ENCODE data around the gene SUZ12.
A peak's percentile ranks its signal among the peaks of the same experiment; 100 is the strongest.
"Not testable (repeated sequence)": the region's sequence is repeated elsewhere in the genome, so short reads cannot be mapped to it uniquely, and the experiment has no call there.

Gene SUZ12

GRCh38 chr17:31936615-31937609 lies at the start of gene SUZ12:
TSS of gene SUZ12 (plus strand) at chr17:31937007. CDS start at chr17:31937247, 240 bp downstream.
- not testable (repeated sequence) for H3K9me3 Mint-ChIP-seq, H3K27me3 Mint-ChIP-seq
- Mint-ChIP-seq H3K36me3 (peaks cover 11% of the 10 kb centered on the region), H3K4me3 (peak within 1 kb of the TSS; percentile 79), H3K27ac (peak within 1 kb of the TSS; percentile 85), H3K4me1 (peaks cover 24% of the 10 kb centered on the region)
- CTCF ChIA-PET = interaction anchor here (1.0 kb wide), 1 partner anchor 10 kb away, joined by 4 read pairs; no protein-coding TSS in a partner anchor
- peak; percentile 89 for DNase-seq

GRCh38 chr17:31888124-31888523 lies 48.7 kb upstream of the SUZ12 start:
- Mint-ChIP-seq H3K4me3 (no peak overlapping the region), H3K27me3 (no peaks in the 10 kb centered on the region), H3K9me3 (no peaks in the 10 kb centered on the region), H3K4me1 (peaks cover 5% of the 10 kb centered on the region), H3K27ac (peak overlapping the region; percentile 38), H3K36me3 (peaks cover 41% of the 10 kb centered on the region)
- CTCF ChIA-PET = interaction anchor here (0.9 kb wide), 1 partner anchor 13 kb away, joined by 3 read pairs; the partner anchor contains the start of gene UTP6
- DNase-seq = no peak

- H3K27me3 Mint-ChIP-seq = no peaks in the 10 kb centered on the region
- no peak overlapping the region for H3K4me3 Mint-ChIP-seq
- no peaks in the 10 kb centered on the region for H3K9me3 Mint-ChIP-seq
- H3K27ac Mint-ChIP-seq = no peak overlapping the region
- H3K36me3 Mint-ChIP-seq = peaks cover 11% of the 10 kb centered on the region
- peaks cover 24% of the 10 kb centered on the region for H3K4me1 Mint-ChIP-seq
- CTCF ChIA-PET = interaction anchor here (0.6 to 1.3 kb wide), 6 partner anchors 11 to 346 kb away, joined by 3 to 4 read pairs (median 3); no protein-coding TSS in a partner anchor
- no peak for DNase-seq
Observed at GRCh38 chr17:31900877-31901276, 35.9 kb upstream of the SUZ12 start.

- Mint-ChIP-seq H3K4me1 (peaks cover 27% of the 10 kb centered on the region), H3K9me3 (no peaks in the 10 kb centered on the region), H3K4me3 (no peak overlapping the region), H3K27ac (peak overlapping the region; percentile 64), H3K27me3 (peaks cover 8% of the 10 kb centered on the region), H3K36me3 (peaks cover 3% of the 10 kb centered on the region)
- CTCF ChIA-PET = interaction anchor here (1.1 kb wide), 1 partner anchor 15 kb away, joined by 3 read pairs; no protein-coding TSS in a partner anchor
- DNase-seq = no peak
Observed at GRCh38 chr17:31902693-31903092, 34.1 kb upstream of the SUZ12 start.

GRCh38 chr17:31903401-31903800 lies 33.4 kb upstream of the SUZ12 start:
- no peaks in the 10 kb centered on the region for H3K36me3 Mint-ChIP-seq
- H3K27ac Mint-ChIP-seq = no peak overlapping the region
- H3K9me3 Mint-ChIP-seq = no peaks in the 10 kb centered on the region
- peak overlapping the region; percentile 26 for H3K4me3 Mint-ChIP-seq
- H3K27me3 Mint-ChIP-seq = peaks cover 8% of the 10 kb centered on the region
- CTCF ChIA-PET = interaction anchor here (1.1 kb wide), 1 partner anchor 14 kb away, joined by 3 read pairs; no protein-coding TSS in a partner anchor
- H3K4me1 Mint-ChIP-seq = peaks cover 27% of the 10 kb centered on the region
- no peak for DNase-seq

GRCh38 chr17:31907342-31907962 lies 29.4 kb upstream of the SUZ12 start:
- no peak for DNase-seq
- H3K27me3 Mint-ChIP-seq = peaks cover 27% of the 10 kb centered on the region
- CTCF ChIA-PET = interaction anchor here (1.0 kb wide), 1 partner anchor 19 kb away, joined by 3 read pairs; no protein-coding TSS in a partner anchor
- H3K27ac Mint-ChIP-seq = no peak overlapping the region
- no peaks in the 10 kb centered on the region for H3K36me3 Mint-ChIP-seq
- no peak overlapping the region for H3K4me3 Mint-ChIP-seq
- H3K9me3 Mint-ChIP-seq = no peaks in the 10 kb centered on the region
- peaks cover 15% of the 10 kb centered on the region for H3K4me1 Mint-ChIP-seq

- CTCF ChIA-PET = no interaction called here
- peaks cover 11% of the 10 kb centered on the region for H3K4me1 Mint-ChIP-seq
- H3K27ac Mint-ChIP-seq = no peak overlapping the region
- peaks cover 27% of the 10 kb centered on the region for H3K27me3 Mint-ChIP-seq
- no peaks in the 10 kb centered on the region for H3K36me3 Mint-ChIP-seq
- H3K4me3 Mint-ChIP-seq = no peak overlapping the region
- DNase-seq = no peak
- no peaks in the 10 kb centered on the region for H3K9me3 Mint-ChIP-seq
Observed at GRCh38 chr17:31908386-31908785, 28.4 kb upstream of the SUZ12 start.

- DNase-seq = not testable (repeated sequence)
- H3K27me3 Mint-ChIP-seq = peaks cover 52% of the 10 kb centered on the region
- CTCF ChIA-PET = interaction anchor here (0.7 to 0.9 kb wide), 2 partner anchors 11 to 171 kb away, joined by 3 to 4 read pairs; partner anchors contain the start of gene UTP6
Observed at GRCh38 chr17:31912705-31913104, 24.1 kb upstream of the SUZ12 start.

GRCh38 chr17:31915456-31916100 lies 21.2 kb upstream of the SUZ12 start:
- peaks cover 26% of the 10 kb centered on the region for H3K4me1 Mint-ChIP-seq
- no peaks in the 10 kb centered on the region for H3K9me3 Mint-ChIP-seq
- H3K27me3 Mint-ChIP-seq = peaks cover 51% of the 10 kb centered on the region
- H3K36me3 Mint-ChIP-seq = no peaks in the 10 kb centered on the region
- H3K4me3 Mint-ChIP-seq = no peak overlapping the region
- H3K27ac Mint-ChIP-seq = no peak overlapping the region
- CTCF ChIA-PET = interaction anchor here (0.6 to 0.7 kb wide), 4 partner anchors 107 to 804 kb away, joined by 3 to 5 read pairs (median 3); no protein-coding TSS in a partner anchor
- no peak for DNase-seq

More at GRCh38 chr17:31912705-31913104, 24.1 kb upstream of the SUZ12 start:
- H3K36me3 Mint-ChIP-seq, H3K4me3 Mint-ChIP-seq, H3K27ac Mint-ChIP-seq, H3K9me3 Mint-ChIP-seq: not testable (repeated sequence)
- peaks cover 17% of the 10 kb centered on the region for H3K4me1 Mint-ChIP-seq

GRCh38 chr17:31916491-31917064 lies 20.2 kb upstream of the SUZ12 start:
- DNase-seq = no peak
- no peak overlapping the region for H3K4me3 Mint-ChIP-seq
- no peaks in the 10 kb centered on the region for H3K9me3 Mint-ChIP-seq
- CTCF ChIA-PET = no interaction called here
- H3K27me3 Mint-ChIP-seq = peaks cover 48% of the 10 kb centered on the region
- H3K36me3 Mint-ChIP-seq = no peaks in the 10 kb centered on the region
- H3K27ac Mint-ChIP-seq = no peak overlapping the region
- peaks cover 26% of the 10 kb centered on the region for H3K4me1 Mint-ChIP-seq

- Mint-ChIP-seq H3K36me3 (no peaks in the 10 kb centered on the region), H3K4me3 (no peak overlapping the region), H3K27me3 (peaks cover 45% of the 10 kb centered on the region), H3K4me1 (peaks cover 25% of the 10 kb centered on the region), H3K9me3 (no peaks in the 10 kb centered on the region), H3K27ac (no peak overlapping the region)
- CTCF ChIA-PET = interaction anchor here (0.6 to 1.0 kb wide), 2 partner anchors 14 to 43 kb away, joined by 3 read pairs; no protein-coding TSS in a partner anchor
- no peak for DNase-seq
Observed at GRCh38 chr17:31917065-31917529, 19.7 kb upstream of the SUZ12 start.

GRCh38 chr17:31917721-31918120 lies 19.1 kb upstream of the SUZ12 start:
- H3K4me3 Mint-ChIP-seq, DNase-seq, H3K9me3 Mint-ChIP-seq, H3K27ac Mint-ChIP-seq, H3K36me3 Mint-ChIP-seq: not testable (repeated sequence)
- Mint-ChIP-seq H3K4me1 (peaks cover 20% of the 10 kb centered on the region), H3K27me3 (peaks cover 45% of the 10 kb centered on the region)
- CTCF ChIA-PET = interaction anchor here (0.6 to 1.0 kb wide), 2 partner anchors 15 to 42 kb away, joined by 3 read pairs; no protein-coding TSS in a partner anchor

GRCh38 chr17:31918701-31919128 lies 18.1 kb upstream of the SUZ12 start:
- CTCF ChIA-PET = no interaction called here
- Mint-ChIP-seq H3K27me3 (peaks cover 45% of the 10 kb centered on the region), H3K9me3 (no peaks in the 10 kb centered on the region), H3K27ac (no peak overlapping the region), H3K36me3 (no peaks in the 10 kb centered on the region), H3K4me1 (peaks cover 16% of the 10 kb centered on the region), H3K4me3 (no peak overlapping the region)
- no peak for DNase-seq
